ENCODE data around the gene SLC38A2.

DNA sequence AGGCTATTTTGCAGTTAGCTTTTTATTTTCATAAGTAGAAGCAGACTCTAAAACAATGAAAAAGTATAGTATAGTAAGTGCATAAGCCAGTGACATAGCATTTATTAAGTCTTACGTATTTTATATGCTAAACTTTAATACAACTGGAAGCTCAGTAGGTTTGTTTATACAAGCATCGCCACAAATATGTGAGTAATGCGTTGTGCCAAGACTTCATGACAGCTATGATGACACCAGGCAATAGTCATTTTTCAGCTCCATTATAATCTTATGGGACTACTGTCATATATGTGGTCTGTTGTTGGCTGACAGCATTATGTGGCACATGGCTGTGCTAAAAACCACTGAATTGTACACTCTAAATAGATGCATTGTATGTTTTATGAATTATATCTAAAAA, 40.3 kb downstream of the SLC38A2 start:
- TF ChIP-seq POLR2A (IDR thresholded peaks at IDR 0.05), result no peak
- TF ChIP-seq, protein P1, sequence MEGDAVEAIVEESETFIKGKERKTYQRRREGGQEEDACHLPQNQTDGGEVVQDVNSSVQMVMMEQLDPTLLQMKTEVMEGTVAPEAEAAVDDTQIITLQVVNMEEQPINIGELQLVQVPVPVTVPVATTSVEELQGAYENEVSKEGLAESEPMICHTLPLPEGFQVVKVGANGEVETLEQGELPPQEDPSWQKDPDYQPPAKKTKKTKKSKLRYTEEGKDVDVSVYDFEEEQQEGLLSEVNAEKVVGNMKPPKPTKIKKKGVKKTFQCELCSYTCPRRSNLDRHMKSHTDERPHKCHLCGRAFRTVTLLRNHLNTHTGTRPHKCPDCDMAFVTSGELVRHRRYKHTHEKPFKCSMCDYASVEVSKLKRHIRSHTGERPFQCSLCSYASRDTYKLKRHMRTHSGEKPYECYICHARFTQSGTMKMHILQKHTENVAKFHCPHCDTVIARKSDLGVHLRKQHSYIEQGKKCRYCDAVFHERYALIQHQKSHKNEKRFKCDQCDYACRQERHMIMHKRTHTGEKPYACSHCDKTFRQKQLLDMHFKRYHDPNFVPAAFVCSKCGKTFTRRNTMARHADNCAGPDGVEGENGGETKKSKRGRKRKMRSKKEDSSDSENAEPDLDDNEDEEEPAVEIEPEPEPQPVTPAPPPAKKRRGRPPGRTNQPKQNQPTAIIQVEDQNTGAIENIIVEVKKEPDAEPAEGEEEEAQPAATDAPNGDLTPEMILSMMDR (IDR thresholded peaks at IDR 0.05), result no peak
